K562 (cell line): ENCODE measurements around the gene GGTLC2. TPM values are rescaled to one million over a fixed set of nuclear protein-coding genes. Genes with fewer than 3 reads are reported as not detected.

ENCODE experiments used
- ATAC-seq: fragments of 200-7000 bp; cut with Tn5 transposase; 3 replicates; pipeline ENCODE4 v1.9.1; 2020; ENCODE audit warnings: moderate library complexity
- BruUV-seq: library from RNA; stranded (reverse); fragments of 400-500 nt; replicated peaks from 2 replicates; lab custom pipeline; 2021; lab: Mats Ljungman, UMichigan
- CTCF ChIA-PET: fragments of 300-600 bp; formaldehyde crosslinking; extraction: SDS; loops from one replicate; lab custom pipeline; 2021; ENCODE audit warnings: low intra/inter-chr PET ratio; lab: Yijun Ruan, JAX
- POLR2A ChIA-PET: fragments of 300-600, 350-650 bp; sonication (Branson Sonifier 250); formaldehyde crosslinking; extraction: SDS; loops from one replicate; lab custom pipeline; 2021; ENCODE audit warnings: antibody characterized with exemption, inconsistent platforms; lab: Yijun Ruan, JAX
- DNase-seq, 4 experiments: peaks; one replicate each; pipeline versions ENCODE4 v3.0.0 to v3.0.0-alpha.2; 2011 to 2018; ENCODE audit warnings: low spot score in 3 of 4, mixed read lengths in 3 of 4; ENCODE audit errors: extremely low read depth in 1 of 4
- FAIRE-seq: peaks from 2 replicates; lab custom pipeline; 2011; peaks lifted over from hg19 to GRCh38; lab: Jason Lieb, UNC
- H2AFZ ChIP-seq: 2 replicates; pipeline ENCODE4 v1.6.0; 2011; ENCODE audit warnings: low read depth, low read length, control low read depth, inconsistent platforms
- H3K27ac ChIP-seq: fragments of 200-600 bp; 3 replicates; pipeline ENCODE4 v1.8.0; 2011; ENCODE audit warnings: low read depth, mild to moderate bottlenecking, control low read depth, inconsistent platforms, low read length, moderate library complexity, mixed read lengths; ENCODE audit errors: extremely low read depth
- H3K27me3 ChIP-seq, 2 experiments: fragments of 300-600 bp in 1 of 2; 2 replicates in 1 of 2; 3 replicates in 1 of 2; pipeline versions ENCODE4 v1.6.0 to v1.8.0; 2011; ENCODE audit warnings: inconsistent platforms in 2 of 2, low read length in 2 of 2, mild to moderate bottlenecking in 1 of 2, mixed read lengths in 1 of 2, moderate library complexity in 1 of 2; ENCODE audit not compliant: control insufficient read depth in 2 of 2, insufficient read depth in 2 of 2
- H3K36me3 ChIP-seq: fragments of 300-600 bp; 3 replicates; pipeline ENCODE4 v1.8.0; 2011; ENCODE audit warnings: mild to moderate bottlenecking, low read length, inconsistent platforms; ENCODE audit not compliant: control insufficient read depth, insufficient read depth
- H3K4me1 ChIP-seq, 2 experiments: fragments of 200-600 bp in 1 of 2; replicated peaks in 1 of 2; 2 replicates in 1 of 2; 3 replicates in 1 of 2; pipeline versions ENCODE4 v1.5.1 to v1.8.0; 2011; ENCODE audit warnings: inconsistent platforms in 2 of 2, low read length in 2 of 2, mild to moderate bottlenecking in 1 of 2, mixed read lengths in 1 of 2, moderate library complexity in 1 of 2; ENCODE audit not compliant: control insufficient read depth in 2 of 2, insufficient read depth in 2 of 2
- H3K4me2 ChIP-seq: 2 replicates; pipeline ENCODE4 v1.6.1; 2011; ENCODE audit warnings: low read length, control low read depth, inconsistent platforms, mixed read lengths; ENCODE audit not compliant: insufficient read depth
- H3K4me3 ChIP-seq: fragments of 200-600 bp; sonication (generic), shearing (Covaris generic); 2 replicates; pipeline ENCODE4 v1.5.1; 2016; ENCODE audit warnings: control low read depth, inconsistent platforms
- H3K79me2 ChIP-seq: fragments of 200-600 bp; 3 replicates; pipeline ENCODE4 v1.8.0; 2011; ENCODE audit warnings: low read length, inconsistent platforms; ENCODE audit not compliant: control insufficient read depth, insufficient read depth
- H3K9ac ChIP-seq, 2 experiments: 2 replicates each; pipeline versions ENCODE4 v1.6.0 to v1.6.1; 2011; ENCODE audit warnings: low read depth in 2 of 2, low read length in 2 of 2, control low read depth in 1 of 2, inconsistent platforms in 1 of 2, mild to moderate bottlenecking in 1 of 2, mixed read lengths in 1 of 2; ENCODE audit not compliant: insufficient read depth in 1 of 2
- H3K9me1 ChIP-seq: one replicate; pipeline ENCODE4 v1.6.0; 2011; ENCODE audit warnings: inconsistent platforms, mild to moderate bottlenecking, low read length, moderate library complexity; ENCODE audit not compliant: control insufficient read depth, insufficient read depth
- H3K9me3 ChIP-seq: replicated peaks from 2 replicates; pipeline ENCODE4 v1.5.1; 2011; ENCODE audit warnings: low read depth, low read length, inconsistent platforms; ENCODE audit not compliant: control insufficient read depth, insufficient read depth
- H4K20me1 ChIP-seq: replicated peaks from 2 replicates; pipeline ENCODE4 v1.6.1; 2011; ENCODE audit warnings: low read length, inconsistent platforms, mixed read lengths; ENCODE audit not compliant: control insufficient read depth, insufficient read depth
- ATF3 ChIP-seq, 2 experiments: fragments of 450-650 bp in 1 of 2; sonication (generic) in 1 of 2; formaldehyde crosslinking in 1 of 2; IDR thresholded peaks in 1 of 2; conservative IDR thresholded peaks in 1 of 2; 2 replicates each; pipeline versions ENCODE4 v1.6.1 to v1.8.1; 2016 to 2023; ENCODE audit warnings: mild to moderate bottlenecking in 2 of 2, moderate library complexity in 2 of 2, inconsistent platforms in 1 of 2, missing genetic modification reagents in 1 of 2
- CSDE1 ChIP-seq, 2 experiments: fragments of 450-650 bp; IDR thresholded peaks; 2 replicates each; pipeline ENCODE4 v1.6.1; 2016; ENCODE audit warnings: mild to moderate bottlenecking in 1 of 2
- HDAC3 ChIP-seq: fragments of 450-650 bp; IDR thresholded peaks from 2 replicates; pipeline ENCODE4 v1.6.1; 2018; ENCODE audit warnings: borderline replicate concordance, mild to moderate bottlenecking, moderate library complexity; ENCODE audit not compliant: partially characterized antibody
- MCM3 ChIP-seq: fragments of 450-650 bp; IDR thresholded peaks from 2 replicates; pipeline ENCODE4 v1.6.1; 2016
- MLX ChIP-seq, 2 experiments: fragments of 450-650 bp in 1 of 2; sonication (generic) in 1 of 2; formaldehyde crosslinking; conservative IDR thresholded peaks; 2 replicates each; pipeline versions ENCODE4 v1.4.0 to v1.8.1; 2020 to 2022; ENCODE audit warnings: mild to moderate bottlenecking in 1 of 2, missing genetic modification reagents in 1 of 2
- SFPQ ChIP-seq: fragments of 200-400 bp; formaldehyde crosslinking; IDR thresholded peaks from 2 replicates; pipeline ENCODE4 v1.6.1; 2017; ENCODE audit warnings: mild to moderate bottlenecking, low read depth, low read length, moderate library complexity
- UBTF ChIP-seq, 2 experiments: IDR thresholded peaks; 2 replicates each; pipeline ENCODE4 v1.6.1; 2012; ENCODE audit warnings: improper control_type of control experiment in 2 of 2, low read depth in 2 of 2, low read length in 2 of 2, borderline replicate concordance in 1 of 2
- ZBTB2 ChIP-seq: fragments of 450-650 bp; IDR thresholded peaks from 2 replicates; pipeline ENCODE4 v1.6.1; 2016; ENCODE audit warnings: antibody characterized with exemption
- ZNF3 ChIP-seq: fragments of 250-450 bp; sonication (Bioruptor Pico); IDR thresholded peaks from 2 replicates; pipeline ENCODE4 v1.5.0; 2021; ENCODE audit warnings: mild to moderate bottlenecking, moderate library complexity
- WGBS: fragments of 100-300 bp; shearing (Covaris generic); methylation state at CpG from one replicate; pipeline ENCODE4 v1.1.6; 2016; ENCODE audit warnings: low coverage, mixed read lengths; ENCODE audit not compliant: insufficient coverage; ENCODE audit errors: missing lambda C conversion rate; 5-methylcytosine and 5-hydroxymethylcytosine counted together
- in situ Hi-C: fragments of 300-500 bp; cut with MboI; formaldehyde crosslinking; loops from 4 replicates; pipeline ENCODE4 v1.15.0; 2018; ENCODE audit warnings: inconsistent platforms, mixed read lengths
- intact Hi-C: fragments of 100-400 bp; cut with micrococcal nuclease; formaldehyde crosslinking; loops from 2 replicates; pipeline ENCODE4 v1.14.2; 2022
- polyA plus RNA-seq, 8 experiments: library from polyadenylated mRNA; depleted of rRNA in 4 of 8; stranded (reverse) in 5 of 8; unstranded in 3 of 8; fragments of >200 nt; fragmentation: Nextera tagmentation in 2 of 8; fragmentation: Illumina TruSeq in 1 of 8; extraction: Ambion mirVana in 2 of 8; extraction: Trizol in 1 of 8; gene quantifications; 2 replicates each; pipeline versions ENCODE4 v1.2.1 to v1.2.3, GENCODE V29; 2011 to 2014; ENCODE audit warnings: inconsistent platforms in 1 of 8, missing spikeins in 1 of 8
- total RNA-seq, 7 experiments: library from RNA; depleted of rRNA in 6 of 7; stranded (reverse); fragments of >200 nt in 6 of 7; fragmentation: Illumina TruSeq in 2 of 7; extraction: Trizol in 2 of 7; gene quantifications; 2 replicates each; pipeline versions ENCODE4 v1.2.1 to v1.2.3, GENCODE V29; 2011 to 2021; ENCODE audit warnings: low replicate concordance in 1 of 7

The GGTLC2 gene
- total and polyA plus RNA-seq, 9 of the 15 experiments (the other 6 are each of a cell fraction or from before 2014, with no cell fraction given), result not detected

GRCh38 chr22:22692707-22693530 lies 48.5 kb downstream of the GGTLC2 start:
- DNase-seq (peak; percentile 96 to 100 (median 99)), FAIRE-seq (peak; percentile 69), ATAC-seq (peak; percentile 94)
- Histone ChIP-seq H2AFZ (no peak overlapping the region), H3K4me3 (no peak overlapping the region), H4K20me1 (peaks cover 15% of the 10 kb centered on the region), H3K36me3 (no peaks in the 10 kb centered on the region), H3K9me3 (no peaks in the 10 kb centered on the region), H3K4me1 (no peaks in the 10 kb centered on the region), H3K4me2 (no peak overlapping the region), H3K9ac (no peak overlapping the region), H3K27me3 (peaks cover 0 to 27% of the 10 kb centered on the region in 2 experiments; a peak in 2 of 5 replicates), H3K9me1 (no peaks in the 10 kb centered on the region), H3K79me2 (no peaks in the 10 kb centered on the region), H3K27ac (no peak overlapping the region)
- in situ Hi-C loops (loop anchor here (5.0 to 25.0 kb wide), 2 partner anchors 231 to 1406 kb away; no protein-coding TSS in a partner anchor), intact Hi-C loops (loop anchor here (1.0 to 5.0 kb wide), 3 partner anchors 46 to 191 kb away; no protein-coding TSS in a partner anchor)
- BruUV-seq, result no TSS peak
- WGBS, result 2% methylated on average over 8 of the region's 8 CpGs
- POLR2A ChIA-PET, result interaction anchor here (0.6 to 10.8 kb wide), 14 partner anchors 8 to 306 kb away, joined by 3 to 122 read pairs (median 4); no protein-coding TSS in a partner anchor
- CTCF ChIA-PET, result interaction anchor here (0.6 to 8.3 kb wide), 21 partner anchors 17 to 544 kb away, joined by 3 to 78 read pairs (median 5); partner anchors contain the start of gene PRAME
- TF ChIP-seq UBTF (IDR thresholded peaks at IDR 0.05; ENCODE audit: borderline replicate concordance in 1 of 2, low read depth in 2 of 2, low read length in 2 of 2) (0 out of 4 replicates have a peak, but pooled peaks of 1 of the 2 experiments have one; percentile 15), HDAC3 (no peak), SFPQ (no peak), ATF3 (IDR thresholded peaks at IDR 0.05) (no peak), ATF3 (CRISPR knock-in tag; conservative IDR thresholded peaks at IDR 0.05) (peak; percentile 83; the same call in 1 of the 2 replicates), MCM3 (no peak), MLX (CRISPR knock-in tag; conservative IDR thresholded peaks at IDR 0.05) (0 out of 4 replicates have a peak, but pooled peaks of 1 of the 2 experiments have one; percentile 31), ZNF3 (CRISPR knock-in tag) (no peak), CSDE1 (IDR thresholded peaks at IDR 0.05) (no peak), ZBTB2 (no peak)
